HCT116 (cell line): ENCODE measurements around the gene ATCAY. TPM values are rescaled to one million over a fixed set of nuclear protein-coding genes. Genes with fewer than 3 reads are reported as not detected.

Experiments
- ATAC-seq: fragments of 200-7000 bp; cut with Tn5 transposase; 2 replicates; pipeline ENCODE4 v1.9.1; 2020; ENCODE audit warnings: mild to moderate bottlenecking, moderate library complexity
- BruUV-seq: library from RNA; stranded (reverse); fragments of 400-500 nt; replicated peaks from 2 replicates; lab custom pipeline; 2021; lab: Mats Ljungman, UMichigan
- CTCF ChIA-PET: fragments of 300-600 bp; sonication (Branson Sonifier 250); formaldehyde crosslinking; loops from one replicate; lab custom pipeline; 2021; ENCODE audit warnings: antibody characterized with exemption; lab: Charles Lee
- POLR2A ChIA-PET: fragments of 300-600, 350-600 bp; sonication (Branson Sonifier 250); formaldehyde crosslinking; loops from one replicate; lab custom pipeline; 2021; ENCODE audit warnings: antibody characterized with exemption; lab: Charles Lee
- RAD21 ChIA-PET, 2 experiments: fragments of 300-600 bp; sonication (Branson Sonifier 250); formaldehyde crosslinking; loops; one replicate each; lab custom pipeline; 2023; ENCODE audit warnings: low total read pairs in 2 of 2; ENCODE audit not compliant: uncharacterized antibody in 2 of 2, unreplicated experiment in 2 of 2, low non-redundant PET in 1 of 2; lab: Charles Lee
- DNase-seq: peaks from one replicate; pipeline ENCODE4 v3.0.0-alpha.2; 2010; ENCODE audit warnings: low read depth, low spot score
- H2AFZ ChIP-seq: fragments of 200-600 bp; shearing (Covaris generic), sonication (generic); 2 replicates; pipeline ENCODE4 v1.6.1; 2017; ENCODE audit warnings: low read depth, mixed run types, mixed read lengths, antibody characterized with exemption, low read length; ENCODE audit not compliant: poor library complexity, severe bottlenecking
- H3K27ac ChIP-seq: 2 replicates; pipeline ENCODE4 v1.5.1; 2012; ENCODE audit warnings: low read depth, low read length
- H3K27me3 ChIP-seq: fragments of 200-600 bp; sonication (generic); 2 replicates; pipeline ENCODE4 v1.6.1; 2016; ENCODE audit warnings: mixed run types, low read length, mixed read lengths; ENCODE audit not compliant: insufficient read depth
- H3K36me3 ChIP-seq, 2 experiments: fragments of 200-500 bp in 1 of 2; fragments of 200-600 bp in 1 of 2; sonication (Bioruptor generic) in 1 of 2; sonication (generic) in 1 of 2; 2 replicates each; pipeline versions ENCODE4 v1.5.1 to v1.6.1; 2014 to 2016; ENCODE audit warnings: low read length in 2 of 2, inconsistent platforms in 1 of 2, mixed read lengths in 1 of 2, mixed run types in 1 of 2; ENCODE audit not compliant: insufficient read depth in 2 of 2, control insufficient read depth in 1 of 2
- H3K4me1 ChIP-seq, 2 experiments: fragments of 200-600 bp in 1 of 2; sonication (generic) in 1 of 2; 2 replicates each; pipeline versions ENCODE4 v1.5.1 to v1.6.1; 2012 to 2017; ENCODE audit warnings: low read length in 2 of 2, inconsistent platforms in 1 of 2, mild to moderate bottlenecking in 1 of 2, mixed read lengths in 1 of 2, mixed run types in 1 of 2, moderate library complexity in 1 of 2; ENCODE audit not compliant: insufficient read depth in 2 of 2, control insufficient read depth in 1 of 2
- H3K4me2 ChIP-seq: fragments of 200-600 bp; sonication (generic); 2 replicates; pipeline ENCODE4 v1.6.1; 2017; ENCODE audit warnings: mixed run types, low read length, mixed read lengths
- H3K4me3 ChIP-seq, 2 experiments: fragments of 200-600 bp in 1 of 2; sonication (generic) in 1 of 2; replicated peaks in 1 of 2; 2 replicates each; pipeline ENCODE4 v1.5.1; 2011 to 2016; ENCODE audit warnings: low read length in 2 of 2, control low read depth in 1 of 2, low read depth in 1 of 2, mild to moderate bottlenecking in 1 of 2, mixed read lengths in 1 of 2, mixed run types in 1 of 2
- H3K79me2 ChIP-seq: fragments of 200-600 bp; sonication (generic); 2 replicates; pipeline ENCODE4 v1.6.1; 2017; ENCODE audit warnings: mild to moderate bottlenecking, mixed run types, low read length, moderate library complexity, mixed read lengths; ENCODE audit not compliant: insufficient read depth
- H3K9ac ChIP-seq: fragments of 200-600 bp; sonication (generic); 2 replicates; pipeline ENCODE4 v1.6.1; 2016; ENCODE audit warnings: low read length, mixed read lengths
- H3K9me2 ChIP-seq: fragments of 200-600 bp; sonication (generic), shearing (Covaris generic); 2 replicates; pipeline ENCODE4 v1.6.1; 2017; ENCODE audit warnings: mixed run types, mild to moderate bottlenecking, moderate library complexity; ENCODE audit not compliant: insufficient read depth
- H3K9me3 ChIP-seq, 2 experiments: fragments of 200-500 bp in 1 of 2; fragments of 200-600 bp in 1 of 2; sonication (Bioruptor generic) in 1 of 2; sonication (generic) in 1 of 2; 2 replicates each; pipeline ENCODE4 v1.6.1; 2014 to 2017; ENCODE audit warnings: low read length in 2 of 2, mixed read lengths in 2 of 2, inconsistent platforms in 1 of 2, low read depth in 1 of 2, mild to moderate bottlenecking in 1 of 2, mixed run types in 1 of 2, moderate library complexity in 1 of 2; ENCODE audit not compliant: control insufficient read depth in 1 of 2, insufficient read depth in 1 of 2
- H4K20me1 ChIP-seq: fragments of 200-600 bp; sonication (generic), shearing (Covaris generic); 2 replicates; pipeline ENCODE4 v1.6.1; 2017; ENCODE audit warnings: mixed run types, mild to moderate bottlenecking, moderate library complexity; ENCODE audit not compliant: insufficient read depth
- CBX3 ChIP-seq: IDR thresholded peaks from 2 replicates; pipeline ENCODE4 v1.6.1; 2012; ENCODE audit warnings: low read depth
- CEBPB ChIP-seq: IDR thresholded peaks from 2 replicates; pipeline ENCODE4 v1.6.1; 2012; ENCODE audit warnings: low read depth
- ELF1 ChIP-seq: IDR thresholded peaks from 2 replicates; pipeline ENCODE4 v1.6.1; 2012; ENCODE audit warnings: low read depth, borderline replicate concordance
- FOSL1 ChIP-seq: IDR thresholded peaks from 2 replicates; pipeline ENCODE4 v1.6.1; 2012; ENCODE audit warnings: low read depth
- POLR2A ChIP-seq: IDR thresholded peaks from 2 replicates; pipeline ENCODE4 v1.7.0; 2011; ENCODE audit warnings: borderline replicate concordance; ENCODE audit not compliant: insufficient read depth, insufficient read length; ENCODE audit errors: extremely low read depth
- SP1 ChIP-seq: IDR thresholded peaks from 2 replicates; pipeline ENCODE4 v1.6.1; 2012; ENCODE audit warnings: low read depth
- TCF7L2 ChIP-seq: IDR thresholded peaks from 2 replicates; pipeline ENCODE4 v1.7.0; 2011; ENCODE audit warnings: borderline replicate concordance, inconsistent platforms; ENCODE audit not compliant: insufficient read depth, insufficient read length; ENCODE audit errors: extremely low read depth
- YY1 ChIP-seq: IDR thresholded peaks from 2 replicates; pipeline ENCODE4 v1.6.1; 2011; ENCODE audit warnings: low read length, low read depth, moderate library complexity, mild to moderate bottlenecking; ENCODE audit not compliant: insufficient replicate concordance; ENCODE audit errors: extremely low read depth
- intact Hi-C: fragments of 100-400 bp; cut with micrococcal nuclease; formaldehyde crosslinking; loops from 2 replicates; pipeline ENCODE4 v1.10.0; 2022
- total RNA-seq: library from RNA; stranded (reverse); gene quantifications from one replicate; pipeline ENCODE4 v1.2.1, GENCODE V29; 2021; ENCODE audit not compliant: unreplicated experiment
- TF ChIP-seq, protein P1 (sequence below): IDR thresholded peaks from 2 replicates; pipeline ENCODE4 v1.6.1; 2012; ENCODE audit warnings: low read depth
- TF ChIP-seq, protein P2 (sequence below), 3 experiments: fragments of 200-600 bp in 1 of 3; sonication (generic) in 1 of 3; IDR thresholded peaks in 2 of 3; conservative IDR thresholded peaks in 1 of 3; 2 replicates each; pipeline ENCODE4 v1.5.1; 2012 to 2017; ENCODE audit warnings: low read depth in 2 of 3, low read length in 2 of 3, antibody characterized with exemption in 1 of 3, borderline replicate concordance in 1 of 3, control low read depth in 1 of 3, mild to moderate bottlenecking in 1 of 3, mixed read lengths in 1 of 3, mixed run types in 1 of 3, moderate library complexity in 1 of 3; ENCODE audit not compliant: insufficient read depth in 1 of 3

ATCAY gene
- total RNA-seq, 1 experiment from 2014 or later: not detected

DNA sequence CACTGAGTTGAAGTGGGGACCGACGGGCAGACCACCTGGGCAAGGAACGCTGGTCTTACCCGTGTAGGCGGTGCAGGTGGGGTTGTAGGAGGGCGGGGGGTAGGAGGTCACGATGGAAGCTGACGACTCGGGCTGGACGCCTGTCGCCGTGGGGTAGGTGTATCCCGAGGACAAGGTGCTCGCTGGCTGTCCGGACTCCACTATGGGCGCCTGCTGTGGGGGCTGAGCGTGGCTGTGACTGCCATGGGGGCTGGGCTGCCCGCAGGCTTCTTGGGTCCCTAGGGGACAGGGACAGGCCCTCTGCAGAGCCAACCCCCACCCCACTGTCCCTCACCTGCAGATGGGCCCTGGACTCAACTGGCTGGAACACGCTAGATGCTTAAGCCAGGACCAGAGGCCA lies 48.9 kb upstream of the ATCAY start:
- intact Hi-C loops: no loop called here
- DNase-seq (no peak), ATAC-seq (no peak)
- Histone ChIP-seq H3K4me1 (peaks cover 0 to 4% of the 10 kb centered on the region in 2 experiments; a peak in 1 of 4 replicates), H3K27me3 (no peaks in the 10 kb centered on the region), H3K9ac (no peak overlapping the region), H3K4me3 (no peak overlapping the region), H3K4me2 (no peak overlapping the region), H3K79me2 (no peaks in the 10 kb centered on the region), H2AFZ (no peak overlapping the region), H3K9me3 (no peaks in the 10 kb centered on the region), H3K27ac (no peak overlapping the region), H4K20me1 (no peaks in the 10 kb centered on the region), H3K36me3 (no peaks in the 10 kb centered on the region), H3K9me2 (no peaks in the 10 kb centered on the region)
- ChIA-PET POLR2A (no interaction called here), RAD21 (no interaction called here), CTCF (interaction anchor here (1.2 kb wide), 1 partner anchor 9 kb away, joined by 3 read pairs; no protein-coding TSS in a partner anchor)
- BruUV-seq: no TSS peak
- TF ChIP-seq, protein P1, sequence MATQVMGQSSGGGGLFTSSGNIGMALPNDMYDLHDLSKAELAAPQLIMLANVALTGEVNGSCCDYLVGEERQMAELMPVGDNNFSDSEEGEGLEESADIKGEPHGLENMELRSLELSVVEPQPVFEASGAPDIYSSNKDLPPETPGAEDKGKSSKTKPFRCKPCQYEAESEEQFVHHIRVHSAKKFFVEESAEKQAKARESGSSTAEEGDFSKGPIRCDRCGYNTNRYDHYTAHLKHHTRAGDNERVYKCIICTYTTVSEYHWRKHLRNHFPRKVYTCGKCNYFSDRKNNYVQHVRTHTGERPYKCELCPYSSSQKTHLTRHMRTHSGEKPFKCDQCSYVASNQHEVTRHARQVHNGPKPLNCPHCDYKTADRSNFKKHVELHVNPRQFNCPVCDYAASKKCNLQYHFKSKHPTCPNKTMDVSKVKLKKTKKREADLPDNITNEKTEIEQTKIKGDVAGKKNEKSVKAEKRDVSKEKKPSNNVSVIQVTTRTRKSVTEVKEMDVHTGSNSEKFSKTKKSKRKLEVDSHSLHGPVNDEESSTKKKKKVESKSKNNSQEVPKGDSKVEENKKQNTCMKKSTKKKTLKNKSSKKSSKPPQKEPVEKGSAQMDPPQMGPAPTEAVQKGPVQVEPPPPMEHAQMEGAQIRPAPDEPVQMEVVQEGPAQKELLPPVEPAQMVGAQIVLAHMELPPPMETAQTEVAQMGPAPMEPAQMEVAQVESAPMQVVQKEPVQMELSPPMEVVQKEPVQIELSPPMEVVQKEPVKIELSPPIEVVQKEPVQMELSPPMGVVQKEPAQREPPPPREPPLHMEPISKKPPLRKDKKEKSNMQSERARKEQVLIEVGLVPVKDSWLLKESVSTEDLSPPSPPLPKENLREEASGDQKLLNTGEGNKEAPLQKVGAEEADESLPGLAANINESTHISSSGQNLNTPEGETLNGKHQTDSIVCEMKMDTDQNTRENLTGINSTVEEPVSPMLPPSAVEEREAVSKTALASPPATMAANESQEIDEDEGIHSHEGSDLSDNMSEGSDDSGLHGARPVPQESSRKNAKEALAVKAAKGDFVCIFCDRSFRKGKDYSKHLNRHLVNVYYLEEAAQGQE: no peak
- TF ChIP-seq FOSL1 (no peak), POLR2A (no peak), CBX3 (no peak), SP1 (no peak), CEBPB (no peak), YY1 (no peak), TCF7L2 (no peak), ELF1 (no peak)
- TF ChIP-seq, protein P2, sequence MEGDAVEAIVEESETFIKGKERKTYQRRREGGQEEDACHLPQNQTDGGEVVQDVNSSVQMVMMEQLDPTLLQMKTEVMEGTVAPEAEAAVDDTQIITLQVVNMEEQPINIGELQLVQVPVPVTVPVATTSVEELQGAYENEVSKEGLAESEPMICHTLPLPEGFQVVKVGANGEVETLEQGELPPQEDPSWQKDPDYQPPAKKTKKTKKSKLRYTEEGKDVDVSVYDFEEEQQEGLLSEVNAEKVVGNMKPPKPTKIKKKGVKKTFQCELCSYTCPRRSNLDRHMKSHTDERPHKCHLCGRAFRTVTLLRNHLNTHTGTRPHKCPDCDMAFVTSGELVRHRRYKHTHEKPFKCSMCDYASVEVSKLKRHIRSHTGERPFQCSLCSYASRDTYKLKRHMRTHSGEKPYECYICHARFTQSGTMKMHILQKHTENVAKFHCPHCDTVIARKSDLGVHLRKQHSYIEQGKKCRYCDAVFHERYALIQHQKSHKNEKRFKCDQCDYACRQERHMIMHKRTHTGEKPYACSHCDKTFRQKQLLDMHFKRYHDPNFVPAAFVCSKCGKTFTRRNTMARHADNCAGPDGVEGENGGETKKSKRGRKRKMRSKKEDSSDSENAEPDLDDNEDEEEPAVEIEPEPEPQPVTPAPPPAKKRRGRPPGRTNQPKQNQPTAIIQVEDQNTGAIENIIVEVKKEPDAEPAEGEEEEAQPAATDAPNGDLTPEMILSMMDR (IDR thresholded peaks at IDR 0.05 in 2 of 3, conservative IDR thresholded peaks at IDR 0.05 in 1 of 3; ENCODE audit: borderline replicate concordance in 1 of 3, insufficient read depth in 1 of 3, low read depth in 2 of 3, low read length in 2 of 3): no peak
- TF ChIP-seq, all 23 proteins: peak for 0
